ENCODE measurements around the gene ZNF674.
"Not testable (repeated sequence)": the region's sequence is repeated elsewhere in the genome, so short reads cannot be mapped to it uniquely, and the experiment has no call there.

The ZNF674 gene

GRCh38 chrX:46463682-46464081, 81.5 kb downstream of the ZNF674 start:
- no peak for DNase-seq (ENCODE audit: low read depth)

GRCh38 chrX:46461660-46462191, 83.5 kb downstream of the ZNF674 start:
- no peak for DNase-seq (ENCODE audit: low read depth)

- DNase-seq (ENCODE audit: low read depth): not testable (repeated sequence)
Observed at GRCh38 chrX:46460801-46461659, 84.2 kb downstream of the ZNF674 start.

- DNase-seq (ENCODE audit: low read depth): no peak
Observed at GRCh38 chrX:46459603-46460002, 85.6 kb downstream of the ZNF674 start.

GRCh38 chrX:46456125-46456922, 88.9 kb downstream of the ZNF674 start:
- DNase-seq (ENCODE audit: low read depth): no peak

Measured in EH (cell line).